HuH-7.5 (cell line): ENCODE results near the gene ZHX3.

Source experiments
- DNase-seq: peaks from one replicate; pipeline ENCODE4 v3.0.0; 2011; ENCODE audit warnings: low spot score

Gene ZHX3

DNA sequence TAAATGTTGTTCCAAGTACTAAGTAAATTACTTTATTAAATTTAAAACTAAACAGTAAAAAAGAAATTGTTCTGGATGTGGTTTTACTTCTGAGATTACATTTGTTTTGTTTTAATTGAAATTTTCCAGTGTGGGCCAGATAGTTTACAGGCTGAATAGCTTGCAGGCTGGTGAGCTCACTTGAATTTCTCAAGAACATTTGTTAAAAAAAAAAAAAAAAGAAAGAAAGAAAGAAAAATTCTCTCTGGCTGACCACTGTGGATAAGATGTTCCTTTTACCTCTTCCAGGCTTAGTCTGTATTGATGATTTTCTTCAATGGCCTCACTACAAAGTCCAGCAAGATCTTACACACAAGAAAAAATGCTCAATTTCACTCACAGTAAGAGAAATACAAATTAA is 94.8 kb downstream of the ZHX3 start:
- DNase-seq: no peak

DNA sequence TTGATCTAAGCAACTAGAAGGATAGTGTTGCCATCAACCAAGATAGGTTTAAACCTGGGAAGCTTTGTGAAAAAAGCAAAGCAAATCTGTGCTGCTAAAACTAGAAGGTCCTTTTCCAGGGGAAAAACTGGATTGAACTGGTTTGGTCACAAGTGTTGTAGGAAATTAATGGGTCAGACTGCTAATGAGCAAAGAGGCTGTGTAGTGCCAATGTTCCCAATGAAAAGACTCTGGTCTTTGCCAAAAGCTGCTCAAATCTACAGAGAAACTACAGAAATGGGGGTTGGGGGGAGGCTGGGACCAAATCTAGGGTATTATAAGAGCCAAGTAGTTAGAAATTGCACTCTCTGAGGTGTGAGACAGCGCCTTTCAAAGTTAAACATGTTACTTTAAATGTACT is 95.2 kb downstream of the ZHX3 start:
- DNase-seq: no peak

DNA sequence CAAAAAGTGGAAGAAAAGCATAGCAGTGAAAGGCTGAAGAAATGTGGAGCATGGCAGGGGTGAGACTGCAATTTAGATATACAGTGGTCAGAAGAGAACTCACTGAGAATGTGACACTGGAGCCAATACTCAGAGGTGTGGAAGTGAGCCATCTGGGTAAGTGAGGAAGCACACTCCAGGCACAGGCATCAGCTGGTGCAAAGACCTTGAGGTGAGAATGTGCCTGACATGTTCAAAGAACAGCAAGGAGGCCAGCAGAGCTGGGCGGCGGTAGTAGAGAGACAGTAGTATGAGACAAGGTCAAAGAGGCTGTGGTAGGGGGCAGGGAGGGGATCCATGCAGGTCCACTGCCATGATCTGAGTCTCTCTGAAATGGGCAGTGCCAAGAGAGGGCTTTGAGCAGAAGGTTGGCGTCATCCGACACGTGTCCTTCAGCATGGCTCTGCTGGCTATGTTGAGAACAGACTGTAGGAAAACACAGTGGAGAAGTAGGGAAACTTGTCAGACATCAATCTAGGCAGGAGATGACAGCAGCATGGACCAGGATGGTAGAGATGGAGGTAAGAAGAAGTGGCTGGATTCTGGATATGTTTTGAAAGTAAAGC is 95.8 kb downstream of the ZHX3 start:
- no peak for DNase-seq

DNA sequence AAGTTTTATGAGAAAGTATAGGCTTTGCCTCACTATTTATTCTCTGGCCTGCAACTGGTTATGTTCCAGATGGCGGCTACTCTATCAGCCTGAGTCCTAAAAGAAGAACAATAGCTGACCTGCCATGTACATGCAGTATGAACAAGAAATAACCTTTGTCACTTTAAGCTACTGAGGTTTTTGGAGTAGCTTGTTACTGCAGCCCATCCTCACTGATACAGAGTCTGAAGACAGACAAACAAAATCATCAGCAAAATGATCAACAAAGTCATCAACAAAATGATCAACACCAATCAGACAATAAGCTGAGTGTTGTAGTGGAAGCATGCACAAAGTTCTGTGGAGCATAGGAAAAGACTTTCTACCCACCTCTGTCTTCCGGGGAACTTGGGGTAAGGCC is 97.7 kb downstream of the ZHX3 start:
- no peak for DNase-seq

DNA sequence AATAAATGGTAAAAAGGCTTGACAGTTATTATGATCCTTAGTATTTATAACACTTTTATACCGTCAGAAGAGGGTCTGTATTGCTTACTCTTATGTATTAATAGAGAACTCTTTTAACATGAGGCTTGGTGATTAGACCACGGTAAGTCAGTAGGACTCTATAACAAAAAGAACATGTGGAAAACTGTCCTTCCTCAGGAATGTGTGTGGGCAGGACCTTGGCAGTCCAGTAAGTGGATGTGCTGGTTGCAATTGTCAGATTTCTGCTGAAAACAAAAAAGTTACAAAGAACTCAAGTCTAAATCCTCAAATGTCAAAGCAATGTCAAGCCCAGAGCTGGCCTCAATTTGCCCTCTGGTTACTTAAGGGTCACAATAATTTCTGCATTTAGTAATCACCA is 99.1 kb downstream of the ZHX3 start:
- DNase-seq: no peak

DNA sequence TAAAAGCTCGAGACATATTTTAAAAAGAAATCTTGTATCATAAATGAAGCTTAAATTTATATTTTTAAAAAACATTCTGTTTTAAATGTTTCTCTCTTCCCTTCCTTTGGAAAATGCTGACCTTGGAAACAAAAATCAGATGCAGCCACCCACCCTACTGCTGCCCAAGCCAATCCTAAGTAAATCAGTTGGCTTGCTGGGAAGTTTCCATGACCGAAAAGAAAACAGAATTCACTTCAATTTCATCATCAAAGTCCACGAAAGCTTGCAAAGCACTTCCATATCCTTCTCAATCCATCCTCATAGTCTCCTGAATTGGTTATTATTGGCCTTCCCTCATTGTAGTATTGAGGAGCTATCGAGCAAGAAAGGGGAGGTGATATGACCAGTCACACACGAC is 100.1 kb downstream of the ZHX3 start:
- DNase-seq: no peak

DNA sequence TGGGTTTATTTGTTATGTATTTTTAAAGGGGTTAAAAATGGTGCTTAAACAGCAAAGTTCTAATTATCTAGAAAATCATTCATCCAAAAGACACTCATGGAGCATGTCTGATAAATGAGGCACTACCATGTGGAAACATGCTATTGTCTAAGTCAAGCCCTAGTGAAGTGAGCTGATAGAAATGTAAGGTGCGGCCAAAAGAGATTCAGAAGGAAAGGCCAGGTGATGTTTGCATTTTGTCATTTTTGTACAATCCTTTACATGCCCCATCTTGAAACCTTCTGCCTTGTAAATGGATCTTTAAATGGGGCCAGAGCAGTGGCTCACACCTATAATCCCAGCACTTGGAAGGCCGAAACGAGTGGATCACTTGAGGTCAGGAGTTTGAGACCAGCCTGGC is 102.9 kb downstream of the ZHX3 start:
- DNase-seq: no peak

DNA sequence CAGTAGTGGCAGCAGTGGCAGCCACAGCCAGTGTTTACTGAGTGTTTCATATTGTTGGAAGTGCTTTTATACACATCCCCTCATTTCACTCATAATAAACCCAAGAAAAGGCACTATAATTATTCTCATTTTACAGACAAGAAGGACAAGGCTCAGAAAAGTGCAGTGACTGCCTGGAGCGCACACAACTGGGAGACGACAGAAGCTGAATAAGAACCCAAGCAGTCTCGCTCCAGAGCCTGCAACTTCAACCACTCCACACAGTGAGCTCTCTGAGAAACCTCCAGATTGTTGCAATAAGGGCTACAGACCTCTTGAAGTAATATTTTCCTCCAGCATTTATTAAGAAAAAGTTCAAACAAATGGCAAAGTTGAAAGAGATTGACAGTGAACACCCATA is 103.3 kb downstream of the ZHX3 start:
- no peak for DNase-seq

DNA sequence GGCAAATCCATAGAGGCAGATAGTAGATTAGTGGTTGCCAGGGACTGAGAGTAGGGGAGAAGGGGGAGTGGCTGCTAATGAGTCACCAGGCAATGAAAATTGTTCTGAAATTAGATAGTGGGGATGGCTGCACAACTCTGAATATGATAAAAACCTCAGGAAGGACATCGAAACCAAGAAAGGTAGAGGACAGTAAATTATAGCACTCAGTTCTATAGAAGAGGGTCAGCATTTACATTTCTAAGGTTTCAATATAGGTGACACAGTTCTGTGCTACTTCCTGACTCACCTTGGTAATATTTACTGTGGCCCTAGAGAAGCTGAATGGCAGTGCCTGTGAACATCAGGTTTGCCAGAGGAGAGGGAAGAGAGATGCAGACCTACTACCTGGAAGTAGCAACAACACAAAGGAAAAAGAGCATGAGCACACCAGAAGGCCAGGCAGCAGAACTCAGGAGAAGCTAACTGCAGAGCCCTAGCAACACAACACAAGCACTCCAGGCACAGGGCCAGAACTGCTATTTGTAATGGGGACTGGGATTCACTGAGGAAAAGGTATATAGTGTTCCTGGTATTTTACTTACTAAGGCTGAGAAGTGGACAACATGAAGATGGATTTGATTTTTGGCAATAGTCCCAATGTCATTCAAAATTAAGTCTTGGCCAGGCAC is 104.2 kb downstream of the ZHX3 start:
- DNase-seq: no peak

DNA sequence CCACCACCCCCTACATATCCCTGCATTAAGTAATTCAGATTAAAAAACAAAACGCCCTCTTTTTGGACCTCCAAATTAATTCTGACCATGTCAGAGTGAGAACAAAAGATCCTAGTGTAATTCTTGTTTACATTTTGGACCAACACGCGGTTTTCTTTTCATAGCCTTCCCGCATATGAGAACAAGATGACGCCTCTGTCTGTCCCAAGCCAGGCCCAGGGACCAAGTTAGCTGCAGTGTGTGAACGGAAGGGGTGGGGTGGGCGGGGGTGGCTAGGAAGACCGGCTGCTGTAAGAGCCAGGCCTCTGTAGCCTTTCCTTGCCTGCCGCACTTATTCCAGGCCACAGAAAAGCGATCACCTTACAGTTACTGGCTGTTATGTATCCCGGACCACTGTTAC is 112.2 kb downstream of the ZHX3 start:
- no peak for DNase-seq

DNA sequence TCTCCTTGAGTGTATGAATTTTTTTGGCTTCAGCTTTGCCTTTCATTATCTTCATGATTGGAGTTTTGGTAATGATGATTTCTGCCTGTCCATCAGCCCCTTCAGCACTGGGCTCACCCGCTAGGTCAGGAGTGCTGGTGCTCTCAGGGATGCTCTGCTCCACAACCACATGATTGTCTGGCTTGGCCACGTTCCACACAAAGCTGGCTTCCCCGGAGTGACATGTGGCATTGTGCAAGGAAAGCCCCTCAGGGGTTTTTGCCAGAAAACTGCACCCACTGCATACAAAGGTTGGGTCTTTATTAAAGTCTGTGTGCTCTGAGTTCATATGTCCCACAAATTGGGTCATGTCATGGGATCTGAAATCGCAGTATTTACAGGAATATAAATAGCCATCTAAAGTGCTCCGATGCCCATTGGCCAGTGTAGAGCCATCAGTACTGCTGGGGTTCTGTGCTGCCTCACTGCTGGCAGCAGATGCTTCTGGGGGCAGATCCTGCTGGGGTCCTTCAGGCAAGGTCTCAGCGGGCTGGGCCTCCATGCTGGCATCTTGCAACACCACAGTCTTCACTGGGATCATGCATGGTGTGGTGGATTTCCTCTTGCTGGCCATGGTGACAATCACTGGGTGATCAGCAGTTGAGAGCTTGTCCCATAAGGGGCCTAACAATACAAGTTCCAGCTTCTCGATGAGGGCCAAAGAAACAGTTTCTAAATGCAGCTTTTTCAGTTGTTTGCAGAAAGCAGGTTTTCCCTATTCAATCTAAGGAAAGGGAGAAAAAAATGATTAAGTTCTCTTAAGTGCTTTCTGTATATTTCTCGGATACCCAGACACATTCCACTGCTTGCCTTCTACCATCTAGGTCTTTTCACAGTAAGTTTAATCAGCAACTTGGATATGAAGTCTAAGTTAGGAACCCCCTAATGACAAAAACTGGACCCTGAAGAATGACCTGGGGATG is 112.9 kb downstream of the ZHX3 start:
- no peak for DNase-seq

DNA sequence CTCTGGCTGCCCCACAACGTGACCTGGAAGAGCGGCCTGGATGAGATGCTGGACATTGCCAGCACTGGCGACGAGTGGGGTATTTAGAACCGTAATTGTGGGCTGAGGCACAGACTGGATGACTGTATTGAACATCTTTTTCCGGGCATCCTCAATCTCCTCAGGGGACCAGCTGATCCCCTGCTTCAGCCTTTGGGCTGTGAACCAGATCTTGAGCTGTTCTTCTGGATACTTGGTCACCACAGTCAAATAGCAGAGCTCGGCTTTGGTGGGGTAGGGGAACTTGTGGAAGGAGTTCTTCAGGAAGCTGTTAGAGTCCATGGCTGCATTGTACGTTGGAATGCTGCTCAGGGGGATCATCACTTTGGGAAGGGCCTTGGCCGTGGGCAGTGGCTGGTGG is 113.9 kb downstream of the ZHX3 start:
- DNase-seq: no peak

DNA sequence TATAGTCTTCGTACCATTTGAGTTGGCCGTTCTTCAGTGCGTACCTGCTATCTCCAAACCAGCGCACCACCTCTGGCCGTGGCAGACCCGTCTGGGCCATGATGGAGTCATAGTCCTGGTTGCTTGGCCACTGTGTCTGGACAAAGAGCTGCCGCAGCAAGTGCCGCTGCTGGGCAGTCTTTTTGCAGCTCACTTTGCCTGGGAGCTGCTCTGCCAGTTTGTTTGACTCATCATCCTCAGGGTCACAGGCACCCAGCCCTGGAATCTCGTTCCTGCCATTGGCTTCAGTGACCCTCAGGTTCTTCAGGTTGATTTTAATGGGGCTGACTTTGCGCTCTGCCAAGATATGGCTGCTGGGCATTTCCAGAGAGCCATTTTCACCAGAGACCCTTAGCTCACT is 115.1 kb downstream of the ZHX3 start:
- DNase-seq: no peak

DNA sequence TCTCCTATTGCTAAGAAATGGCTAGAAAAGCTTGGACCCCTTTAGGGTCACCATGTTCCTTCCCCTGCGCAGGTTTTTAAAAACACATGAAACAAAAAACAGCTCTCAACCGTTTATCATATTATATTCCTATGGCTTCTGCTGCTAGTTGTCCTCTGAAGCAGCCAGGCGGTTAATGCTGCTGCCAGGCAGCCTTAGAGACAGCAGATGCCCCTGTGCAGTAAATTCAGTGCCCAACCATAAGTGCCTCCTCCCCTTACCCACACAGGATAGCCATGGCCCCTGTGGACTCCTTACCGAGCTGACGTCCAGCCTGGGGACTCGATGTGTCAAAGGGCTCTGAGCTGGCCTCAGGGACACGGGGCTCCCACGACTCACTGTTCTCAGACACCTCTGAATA is 115.8 kb downstream of the ZHX3 start:
- no peak for DNase-seq

DNA sequence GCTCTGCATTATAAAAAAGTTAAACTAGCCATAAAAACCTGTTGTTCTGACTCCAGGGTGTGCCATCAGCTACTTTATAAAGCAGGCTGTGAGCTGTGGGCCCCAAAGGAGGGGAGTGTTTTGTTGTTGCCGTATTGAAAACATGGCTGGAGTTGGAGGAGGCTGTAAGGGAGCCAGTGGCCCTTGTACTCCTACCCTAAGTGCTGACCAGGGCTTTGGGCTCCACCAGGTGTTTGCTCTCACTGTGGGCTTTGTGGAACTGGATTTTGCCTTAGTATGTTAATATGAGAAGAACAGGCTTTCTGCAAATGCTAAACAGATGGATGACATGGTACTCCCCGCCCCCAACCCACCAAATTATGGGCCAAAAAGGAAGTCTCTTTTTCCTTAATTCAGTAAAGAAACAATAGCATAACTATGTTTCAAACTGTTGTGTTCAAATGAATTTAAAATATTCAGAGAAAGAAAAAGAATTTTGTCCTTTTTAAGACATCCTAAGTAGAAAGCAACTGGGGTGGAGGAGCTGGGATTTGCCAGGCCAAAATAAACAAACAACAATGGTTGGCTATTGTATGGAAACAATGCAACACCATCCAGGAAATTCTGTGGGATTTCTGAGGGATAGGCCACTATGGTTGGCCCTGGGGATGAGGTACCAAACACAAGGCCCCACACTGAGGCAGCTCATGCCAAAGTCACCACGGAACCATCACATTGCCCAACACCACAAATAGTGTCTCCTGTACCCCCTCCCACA is 116.9 kb downstream of the ZHX3 start:
- no peak for DNase-seq

DNA sequence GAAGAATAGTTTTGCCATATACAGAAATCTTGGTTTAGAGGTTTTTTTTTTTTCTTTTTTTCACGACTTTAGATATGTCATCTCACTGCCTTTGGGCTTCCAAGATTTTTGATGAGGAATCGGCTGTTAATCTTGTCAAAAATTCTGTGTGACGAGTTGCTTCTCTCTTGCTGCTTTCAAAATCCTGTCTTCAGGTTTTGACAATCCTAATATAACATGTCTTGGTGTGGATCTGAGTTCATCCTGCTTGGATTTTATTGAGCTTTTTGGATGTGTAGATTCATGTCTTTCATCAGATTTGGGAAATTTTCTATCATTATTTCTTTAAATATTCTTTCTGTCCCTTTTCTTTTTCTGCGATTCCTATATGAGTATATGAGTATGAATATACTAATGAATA is 119.1 kb downstream of the ZHX3 start:
- no peak for DNase-seq

DNA sequence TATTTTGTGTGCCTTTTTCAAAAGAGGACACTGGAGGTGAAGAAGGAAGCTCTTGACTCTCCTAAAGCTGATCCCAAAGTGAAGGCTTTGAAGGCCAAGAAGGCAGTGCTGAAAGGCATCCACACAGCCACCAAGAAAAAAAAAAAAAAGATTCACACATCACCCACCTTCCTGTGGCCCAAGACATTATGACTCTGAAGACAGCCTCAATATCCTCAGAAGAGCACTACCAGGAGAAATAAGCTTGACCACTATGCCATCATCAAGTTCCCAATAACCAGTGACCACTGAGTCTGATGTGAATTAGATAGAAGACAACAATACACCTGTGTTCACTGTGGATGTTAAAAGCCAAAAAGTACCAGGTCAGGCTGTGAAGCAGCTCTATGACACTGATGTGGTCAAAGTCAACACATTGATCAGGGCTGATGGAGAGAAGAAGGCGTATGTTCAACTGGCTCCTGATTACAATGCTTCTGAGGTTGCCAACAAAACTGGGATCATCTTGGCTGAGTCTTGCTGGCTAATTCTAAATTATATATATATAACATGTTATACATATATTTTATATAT is 120.8 kb downstream of the ZHX3 start:
- DNase-seq: no peak

DNA sequence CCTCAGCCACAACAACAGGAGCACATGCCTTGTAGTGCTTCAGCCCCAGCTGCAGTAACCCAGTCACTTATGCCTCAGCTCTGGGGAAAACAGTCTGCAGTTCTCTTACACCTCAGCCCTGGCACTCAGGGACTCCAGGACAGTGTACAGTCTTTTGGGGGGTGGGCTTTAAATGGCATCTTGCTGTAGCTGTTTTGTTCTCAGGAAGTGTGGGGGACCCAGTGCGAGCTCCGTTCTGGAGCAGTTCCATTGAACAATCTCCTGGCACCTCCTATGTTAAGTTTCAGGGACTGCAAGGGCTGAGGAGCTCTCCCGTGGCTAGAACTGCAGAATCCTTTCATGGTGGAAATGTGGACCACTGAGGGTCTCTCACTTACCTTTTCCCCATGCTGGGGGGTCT is 125.0 kb downstream of the ZHX3 start:
- no peak for DNase-seq

DNA sequence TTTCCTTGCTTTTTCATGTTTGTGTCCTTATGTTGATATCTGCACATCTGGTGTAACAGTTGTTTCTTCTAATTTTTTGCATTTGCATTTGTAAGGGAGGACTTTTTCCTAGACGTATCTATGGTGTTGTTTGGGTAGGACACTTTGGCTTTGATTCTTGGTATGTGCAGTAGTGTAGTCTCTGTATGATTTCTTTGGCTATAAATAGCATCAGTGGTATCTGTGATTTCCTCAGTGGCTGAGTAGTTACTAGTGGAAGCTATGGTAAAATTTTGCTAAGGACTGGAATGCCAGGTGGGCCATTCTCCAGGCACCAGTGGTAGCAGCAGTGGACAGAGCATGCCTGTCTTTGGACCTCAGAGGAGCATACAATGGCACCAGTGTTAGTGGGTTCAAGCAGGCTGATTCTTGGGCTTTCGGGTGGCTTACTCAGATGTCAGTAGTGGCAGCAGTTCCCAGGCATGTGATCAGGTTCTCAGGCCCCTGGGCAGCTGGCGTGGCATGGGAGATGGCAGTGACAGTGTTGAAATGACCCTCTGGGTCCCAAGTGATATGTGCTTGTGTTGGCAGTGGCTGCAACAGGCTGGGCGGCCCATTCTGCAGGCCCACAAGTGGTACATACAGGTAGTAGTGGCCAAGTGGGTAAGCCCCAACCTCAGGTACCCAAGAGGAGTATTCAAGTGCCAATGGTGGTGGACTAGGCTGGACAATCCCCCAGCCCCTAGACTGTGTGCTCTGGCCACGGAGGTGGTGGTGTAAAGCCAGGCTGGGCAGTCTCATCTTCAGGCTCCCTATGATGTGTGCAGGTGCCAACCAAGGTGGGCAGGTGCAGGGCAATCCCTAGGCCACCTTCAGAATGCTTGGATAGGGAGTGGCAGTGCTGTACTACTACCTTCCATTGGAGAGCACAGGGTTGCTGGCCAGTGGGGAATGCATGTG is 125.7 kb downstream of the ZHX3 start:
- DNase-seq: no peak

DNA sequence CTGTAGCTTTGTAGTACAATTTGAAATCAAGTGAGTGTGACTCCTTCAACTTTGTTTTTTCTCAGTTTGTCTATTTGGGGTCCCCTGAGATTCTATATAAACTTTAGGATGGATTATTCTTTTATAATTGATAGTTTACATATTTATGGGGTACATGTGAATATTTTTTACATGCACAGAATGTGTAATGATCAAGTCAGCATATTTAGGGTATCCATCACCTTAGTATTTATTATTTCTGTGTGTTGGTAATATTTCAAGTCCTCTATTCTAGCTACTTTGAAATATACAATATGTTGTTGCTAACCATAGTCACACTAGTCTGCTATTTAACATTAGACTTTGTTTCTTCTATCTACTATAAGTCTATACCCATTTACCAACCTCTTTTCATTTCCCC is 129.9 kb downstream of the ZHX3 start:
- no peak for DNase-seq
